Measurements from ENCODE around the gene SLC10A3.

Gene SLC10A3

DNA sequence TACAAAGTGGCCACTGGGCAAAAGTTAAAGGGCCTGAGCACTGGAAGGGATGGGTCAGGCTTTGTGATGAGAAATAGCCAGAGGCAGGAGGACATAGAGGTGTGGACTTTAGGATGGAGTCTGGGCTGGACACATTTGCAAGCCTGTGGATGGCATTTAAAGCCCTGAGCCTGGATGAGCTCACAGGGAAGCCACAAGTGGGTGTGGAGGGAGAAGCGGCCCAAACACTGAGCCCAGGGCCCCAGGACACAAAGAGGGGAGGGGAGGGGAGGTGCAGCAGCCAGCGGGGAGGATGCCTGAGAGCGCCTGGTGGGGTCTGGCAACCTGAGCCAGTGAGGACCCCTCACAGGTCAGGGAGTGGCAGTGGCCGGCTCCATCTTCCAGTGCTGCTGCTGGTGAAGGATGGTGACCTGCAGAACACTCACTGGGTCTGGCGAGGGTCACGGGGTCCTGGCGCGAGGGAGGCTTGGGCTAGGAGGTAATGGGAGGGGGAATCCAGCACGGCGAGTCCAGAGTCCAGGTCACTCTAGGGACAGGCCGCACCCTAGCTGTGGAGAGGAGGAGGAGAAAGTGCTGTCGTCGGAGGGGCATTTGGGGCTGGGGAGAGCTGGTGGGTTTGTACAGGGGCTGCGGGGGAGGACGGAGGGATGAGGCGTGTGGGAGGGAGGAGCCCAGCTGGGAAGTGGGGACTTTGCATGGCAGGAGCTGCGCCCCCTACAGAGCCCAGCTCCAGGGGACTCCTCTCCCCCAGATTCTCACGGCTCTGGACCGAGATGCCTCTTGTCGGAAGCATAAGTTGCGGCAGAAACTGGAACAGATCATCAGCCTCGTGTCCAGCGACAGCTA lies 18.4 kb downstream of the SLC10A3 start:
- TF ChIP-seq, protein P1, sequence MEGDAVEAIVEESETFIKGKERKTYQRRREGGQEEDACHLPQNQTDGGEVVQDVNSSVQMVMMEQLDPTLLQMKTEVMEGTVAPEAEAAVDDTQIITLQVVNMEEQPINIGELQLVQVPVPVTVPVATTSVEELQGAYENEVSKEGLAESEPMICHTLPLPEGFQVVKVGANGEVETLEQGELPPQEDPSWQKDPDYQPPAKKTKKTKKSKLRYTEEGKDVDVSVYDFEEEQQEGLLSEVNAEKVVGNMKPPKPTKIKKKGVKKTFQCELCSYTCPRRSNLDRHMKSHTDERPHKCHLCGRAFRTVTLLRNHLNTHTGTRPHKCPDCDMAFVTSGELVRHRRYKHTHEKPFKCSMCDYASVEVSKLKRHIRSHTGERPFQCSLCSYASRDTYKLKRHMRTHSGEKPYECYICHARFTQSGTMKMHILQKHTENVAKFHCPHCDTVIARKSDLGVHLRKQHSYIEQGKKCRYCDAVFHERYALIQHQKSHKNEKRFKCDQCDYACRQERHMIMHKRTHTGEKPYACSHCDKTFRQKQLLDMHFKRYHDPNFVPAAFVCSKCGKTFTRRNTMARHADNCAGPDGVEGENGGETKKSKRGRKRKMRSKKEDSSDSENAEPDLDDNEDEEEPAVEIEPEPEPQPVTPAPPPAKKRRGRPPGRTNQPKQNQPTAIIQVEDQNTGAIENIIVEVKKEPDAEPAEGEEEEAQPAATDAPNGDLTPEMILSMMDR (conservative IDR thresholded peaks at IDR 0.05; ENCODE audit: low read depth): no peak
- no peak for DNase-seq (ENCODE audit: low spot score)
- H3K27ac ChIP-seq: 0 out of 2 replicates have a peak overlapping the region, but pooled peaks have one; percentile 24
- ChIA-PET POLR2A (ENCODE audit: low non-redundant PET) (no interaction called here), CTCF (interaction anchor here (0.7 kb wide), 1 partner anchor 9 kb away, joined by 3 read pairs; no protein-coding TSS in a partner anchor)

DNA sequence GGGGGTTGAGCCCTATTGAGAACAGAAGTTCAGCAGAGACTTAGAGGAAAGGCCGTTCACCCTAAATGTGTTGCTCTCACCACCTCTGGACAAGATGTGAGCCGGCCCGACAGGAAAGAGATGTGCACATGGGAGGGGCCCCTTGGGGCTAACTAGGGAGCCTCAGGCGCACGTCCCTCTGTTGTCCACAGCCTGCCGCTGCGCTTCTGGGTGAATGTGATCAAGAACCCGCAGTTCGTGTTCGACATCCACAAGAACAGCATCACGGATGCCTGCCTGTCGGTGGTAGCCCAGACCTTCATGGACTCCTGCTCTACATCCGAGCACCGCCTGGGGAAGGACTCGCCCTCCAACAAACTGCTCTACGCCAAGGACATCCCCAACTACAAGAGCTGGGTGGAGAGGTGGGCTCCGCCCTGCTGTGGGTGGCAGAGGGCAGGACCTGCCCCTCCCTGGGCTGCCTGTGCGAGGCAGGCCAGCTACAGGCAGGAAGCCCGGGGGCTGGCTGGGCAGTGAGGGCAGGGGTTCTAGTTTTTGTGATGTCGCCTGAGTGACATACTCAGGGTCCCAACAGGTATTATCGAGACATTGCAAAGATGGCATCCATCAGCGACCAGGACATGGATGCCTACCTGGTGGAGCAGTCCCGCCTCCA lies 19.4 kb downstream of the SLC10A3 start:
- CTCF ChIA-PET: no interaction called here
- no peak overlapping the region for H3K27ac ChIP-seq
- POLR2A ChIA-PET (ENCODE audit: low non-redundant PET): no interaction called here
- DNase-seq (ENCODE audit: low spot score): no peak
- TF ChIP-seq, protein P1 (conservative IDR thresholded peaks at IDR 0.05; ENCODE audit: low read depth): no peak

DNA sequence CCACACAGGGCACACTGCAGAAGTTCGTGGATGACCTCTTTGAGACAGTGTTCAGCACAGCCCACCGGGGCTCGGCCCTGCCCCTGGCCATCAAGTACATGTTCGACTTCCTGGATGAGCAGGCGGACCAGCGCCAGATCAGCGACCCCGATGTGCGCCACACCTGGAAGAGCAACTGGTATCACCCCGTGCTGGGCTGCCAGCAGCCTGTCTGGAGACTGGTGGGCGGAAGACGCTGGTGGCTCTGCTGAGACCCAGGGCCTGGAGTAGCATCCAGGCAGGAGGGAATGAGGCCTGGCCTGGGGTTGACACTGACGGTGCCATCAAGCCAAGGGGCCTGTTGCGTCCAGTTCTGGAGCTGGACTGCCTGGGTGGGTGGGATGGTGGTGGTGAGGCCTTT lies 20.0 kb downstream of the SLC10A3 start:
- H3K27ac ChIP-seq: no peak overlapping the region
- POLR2A ChIA-PET (ENCODE audit: low non-redundant PET): no interaction called here
- CTCF ChIA-PET: no interaction called here
- TF ChIP-seq, protein P1 (conservative IDR thresholded peaks at IDR 0.05; ENCODE audit: low read depth): no peak
- DNase-seq (ENCODE audit: low spot score): no peak

DNA sequence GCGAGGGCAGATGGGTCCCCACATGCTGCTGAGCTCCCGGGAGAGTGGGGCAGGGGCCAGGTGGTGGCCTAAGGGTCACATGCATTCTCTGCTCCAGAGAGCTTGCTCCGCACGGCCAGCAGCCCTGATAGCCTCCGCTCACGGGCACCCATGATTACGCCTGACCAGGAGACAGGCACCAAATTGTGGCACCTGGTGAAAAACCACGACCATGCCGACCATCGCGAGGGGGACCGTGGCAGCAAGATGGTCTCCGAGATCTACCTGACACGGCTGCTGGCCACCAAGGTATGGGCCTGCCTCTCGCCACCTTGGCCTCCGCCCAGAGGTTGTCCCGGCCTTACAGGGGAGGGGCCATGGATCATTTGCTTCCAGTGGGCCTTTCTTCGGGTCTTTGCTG lies 20.5 kb downstream of the SLC10A3 start:
- TF ChIP-seq, protein P1 (conservative IDR thresholded peaks at IDR 0.05; ENCODE audit: low read depth): no peak
- CTCF ChIA-PET: no interaction called here
- DNase-seq (ENCODE audit: low spot score): no peak
- no peak overlapping the region for H3K27ac ChIP-seq
- POLR2A ChIA-PET (ENCODE audit: low non-redundant PET): no interaction called here

DNA sequence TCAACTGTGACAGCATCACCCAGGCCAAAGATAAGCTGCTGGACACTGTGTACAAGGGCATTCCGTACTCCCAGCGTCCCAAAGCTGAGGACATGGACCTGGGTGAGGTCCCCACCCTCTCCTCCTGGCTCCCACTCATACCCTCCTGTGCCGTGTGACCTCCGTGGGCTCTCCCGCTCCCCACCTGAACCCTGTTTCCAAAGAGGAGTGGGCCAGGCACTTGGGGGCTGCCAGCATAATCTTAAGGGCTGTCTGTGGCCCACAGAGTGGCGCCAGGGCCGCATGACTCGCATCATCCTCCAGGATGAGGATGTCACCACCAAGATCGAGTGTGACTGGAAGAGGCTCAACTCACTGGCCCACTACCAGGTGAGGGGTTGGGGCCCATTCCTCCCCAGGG lies 21.3 kb downstream of the SLC10A3 start:
- ChIA-PET POLR2A (ENCODE audit: low non-redundant PET) (no interaction called here), CTCF (no interaction called here)
- TF ChIP-seq, protein P1 (conservative IDR thresholded peaks at IDR 0.05; ENCODE audit: low read depth): no peak
- no peak overlapping the region for H3K27ac ChIP-seq
- no peak for DNase-seq (ENCODE audit: low spot score)

DNA sequence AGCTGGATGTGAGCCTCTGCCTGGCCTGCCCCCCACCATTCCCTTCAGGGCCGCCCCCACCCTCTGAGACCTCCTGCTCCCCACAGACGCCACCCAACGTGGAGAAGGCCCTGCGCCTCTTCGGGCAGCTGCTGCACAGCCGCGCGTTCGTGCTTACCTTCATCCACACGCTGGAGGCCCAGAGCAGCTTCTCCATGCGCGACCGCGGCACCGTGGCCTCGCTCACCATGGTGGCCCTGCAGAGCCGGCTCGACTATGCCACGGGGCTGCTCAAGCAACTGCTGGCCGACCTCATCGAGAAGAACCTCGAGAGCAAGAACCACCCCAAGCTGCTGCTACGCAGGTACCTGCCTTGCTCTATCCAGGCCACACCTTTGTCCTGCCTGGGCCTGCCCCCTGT lies 22.2 kb downstream of the SLC10A3 start:
- H3K27ac ChIP-seq: no peak overlapping the region
- TF ChIP-seq, protein P1 (conservative IDR thresholded peaks at IDR 0.05; ENCODE audit: low read depth): no peak
- POLR2A ChIA-PET (ENCODE audit: low non-redundant PET): no interaction called here
- CTCF ChIA-PET: no interaction called here
- no peak for DNase-seq (ENCODE audit: low spot score)
